ENCODE results near the gene IRF7. TPM values are rescaled to one million over a fixed set of nuclear protein-coding genes. Genes with fewer than 3 reads are reported as not detected.
A peak's percentile ranks its signal among the peaks of the same experiment; 100 is the strongest.

The IRF7 gene
- total and polyA plus RNA-seq, 2 donors from 2014 or later = 21.5 to 36.7 TPM

GRCh38 chr11:565921-566509 lies 49.7 kb downstream of the IRF7 start:
- peak in 1 of 5 donors; percentile 75 for DNase-seq
- H3K4me1 ChIP-seq (ENCODE audit: control insufficient read depth in 2 of 3, insufficient read depth in 2 of 3, low read depth in 1 of 3, low read length in 3 of 3) = peaks cover 0 to 36% (median 5%) of the 10 kb centered on the region in 3 donors
- TF ChIP-seq, protein P1, sequence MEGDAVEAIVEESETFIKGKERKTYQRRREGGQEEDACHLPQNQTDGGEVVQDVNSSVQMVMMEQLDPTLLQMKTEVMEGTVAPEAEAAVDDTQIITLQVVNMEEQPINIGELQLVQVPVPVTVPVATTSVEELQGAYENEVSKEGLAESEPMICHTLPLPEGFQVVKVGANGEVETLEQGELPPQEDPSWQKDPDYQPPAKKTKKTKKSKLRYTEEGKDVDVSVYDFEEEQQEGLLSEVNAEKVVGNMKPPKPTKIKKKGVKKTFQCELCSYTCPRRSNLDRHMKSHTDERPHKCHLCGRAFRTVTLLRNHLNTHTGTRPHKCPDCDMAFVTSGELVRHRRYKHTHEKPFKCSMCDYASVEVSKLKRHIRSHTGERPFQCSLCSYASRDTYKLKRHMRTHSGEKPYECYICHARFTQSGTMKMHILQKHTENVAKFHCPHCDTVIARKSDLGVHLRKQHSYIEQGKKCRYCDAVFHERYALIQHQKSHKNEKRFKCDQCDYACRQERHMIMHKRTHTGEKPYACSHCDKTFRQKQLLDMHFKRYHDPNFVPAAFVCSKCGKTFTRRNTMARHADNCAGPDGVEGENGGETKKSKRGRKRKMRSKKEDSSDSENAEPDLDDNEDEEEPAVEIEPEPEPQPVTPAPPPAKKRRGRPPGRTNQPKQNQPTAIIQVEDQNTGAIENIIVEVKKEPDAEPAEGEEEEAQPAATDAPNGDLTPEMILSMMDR (IDR thresholded peaks at IDR 0.05; ENCODE audit: borderline replicate concordance, extremely low read depth, insufficient read depth) = no peak
- H3K9me3 ChIP-seq (ENCODE audit: control insufficient read depth in 2 of 3, insufficient read depth in 1 of 3, low read length in 3 of 3) = no peaks in the 10 kb centered on the region
- peaks cover 0 to 4% (median 0%) of the 10 kb centered on the region in 3 donors for H3K36me3 ChIP-seq (ENCODE audit: control insufficient read depth in 2 of 3, insufficient read depth in 3 of 3, low read length in 3 of 3)
- peak overlapping the region in 1 of 2 donors; percentile 22 for H3K27ac ChIP-seq (ENCODE audit: low read depth in 2 of 2, low read length in 2 of 2)
- H3K4me3 ChIP-seq (ENCODE audit: low read length in 3 of 3) = no peak overlapping the region
- intact Hi-C loops (cut with DNase I) = no loop called here
- no peaks in the 10 kb centered on the region for H3K27me3 ChIP-seq (ENCODE audit: control insufficient read depth, insufficient read depth, low read length)
- peak overlapping the region in 1 of 3 donors; percentile 34 for H3K9ac ChIP-seq (ENCODE audit: low read length in 3 of 3)
- no peak for FAIRE-seq

DNA sequence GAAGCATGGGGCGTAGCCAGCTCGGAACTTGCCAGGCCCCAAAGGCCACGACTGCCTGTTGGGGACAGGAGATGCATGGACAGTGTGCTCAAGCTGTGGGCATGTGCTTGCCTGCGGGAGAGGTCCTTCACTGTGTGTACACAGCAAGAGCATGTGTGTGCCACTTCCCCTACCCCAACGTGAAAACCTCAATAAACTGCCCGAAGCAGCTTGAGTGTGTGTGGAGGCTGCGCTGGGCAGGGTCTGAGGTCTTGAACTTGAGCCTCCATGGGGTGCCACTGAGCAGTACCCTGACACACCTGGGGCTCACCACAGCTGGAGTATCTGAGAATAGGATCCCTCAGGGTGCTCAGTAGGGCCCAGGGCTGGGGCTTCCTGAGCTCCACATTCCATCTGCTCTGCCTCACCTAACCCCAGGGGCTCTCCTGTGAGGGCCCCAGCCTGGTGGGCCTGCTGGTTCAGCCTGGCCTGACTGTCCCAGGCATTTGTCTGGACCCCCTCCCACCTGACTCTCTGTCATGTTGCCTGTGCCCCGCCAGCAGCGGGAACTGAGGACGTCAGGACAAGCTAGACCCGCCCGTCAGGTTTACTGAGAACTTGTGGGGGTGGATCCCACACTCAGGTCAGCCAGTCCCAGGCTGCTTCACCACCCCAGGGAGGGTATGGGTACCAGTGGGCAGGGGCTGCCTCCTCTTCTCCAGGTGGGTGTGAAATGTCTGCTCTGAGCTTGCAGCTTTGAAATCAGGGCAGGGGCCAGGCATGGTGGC lies 51.8 kb downstream of the IRF7 start:
- no peak overlapping the region for H3K27ac ChIP-seq (ENCODE audit: low read depth in 2 of 2, low read length in 2 of 2)
- intact Hi-C loops (cut with DNase I) = no loop called here
- TF ChIP-seq, protein P1 (IDR thresholded peaks at IDR 0.05; ENCODE audit: borderline replicate concordance, extremely low read depth, insufficient read depth) = no peak
- H3K27me3 ChIP-seq (ENCODE audit: control insufficient read depth, insufficient read depth, low read length) = no peaks in the 10 kb centered on the region
- no peaks in the 10 kb centered on the region for H3K9me3 ChIP-seq (ENCODE audit: control insufficient read depth in 2 of 3, insufficient read depth in 1 of 3, low read length in 3 of 3)
- H3K4me1 ChIP-seq (ENCODE audit: control insufficient read depth in 2 of 3, insufficient read depth in 2 of 3, low read depth in 1 of 3, low read length in 3 of 3) = peaks cover 0 to 42% (median 9%) of the 10 kb centered on the region in 3 donors
- DNase-seq (peak in 1 of 5 donors; percentile 65), FAIRE-seq (no peak)
- no peak overlapping the region for H3K4me3 ChIP-seq (ENCODE audit: low read length in 3 of 3)
- H3K9ac ChIP-seq (ENCODE audit: low read length in 3 of 3) = no peak overlapping the region
- peaks cover 0 to 4% (median 0%) of the 10 kb centered on the region in 3 donors for H3K36me3 ChIP-seq (ENCODE audit: control insufficient read depth in 2 of 3, insufficient read depth in 3 of 3, low read length in 3 of 3)

DNA sequence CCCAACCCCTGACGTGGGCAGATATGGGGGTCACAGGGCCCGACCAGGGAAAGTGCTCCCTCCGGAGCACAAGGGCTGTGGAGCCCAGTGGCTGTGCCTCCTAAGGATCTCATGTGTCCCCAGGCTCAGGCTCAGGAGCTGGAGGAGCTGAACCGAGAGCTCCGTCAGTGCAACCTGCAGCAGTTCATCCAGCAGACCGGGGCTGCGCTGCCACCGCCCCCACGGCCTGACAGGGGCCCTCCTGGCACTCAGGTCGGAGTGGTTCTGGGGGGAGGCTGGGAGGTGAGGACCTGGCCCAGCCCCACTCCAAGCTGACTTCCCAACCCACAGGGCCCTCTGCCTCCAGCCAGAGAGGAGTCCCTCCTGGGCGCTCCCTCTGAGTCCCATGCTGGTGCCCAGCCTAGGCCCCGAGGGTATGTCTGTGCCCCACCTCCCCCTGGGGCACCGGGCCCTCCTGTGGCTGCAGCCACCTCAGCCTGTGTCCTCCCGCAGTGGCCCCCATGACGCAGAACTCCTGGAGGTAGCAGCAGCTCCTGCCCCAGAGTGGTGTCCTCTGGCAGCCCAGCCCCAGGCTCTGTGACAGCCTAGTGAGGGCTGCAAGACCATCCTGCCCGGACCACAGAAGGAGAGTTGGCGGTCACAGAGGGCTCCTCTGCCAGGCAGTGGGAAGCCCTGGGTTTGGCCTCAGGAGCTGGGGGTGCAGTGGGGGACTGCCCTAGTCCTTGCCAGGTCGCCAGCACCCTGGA lies 52.5 kb downstream of the IRF7 start:
- intact Hi-C loops (cut with DNase I) = no loop called here
- no peak overlapping the region for H3K27ac ChIP-seq (ENCODE audit: low read depth in 2 of 2, low read length in 2 of 2)
- H3K4me3 ChIP-seq (ENCODE audit: low read length in 3 of 3) = no peak overlapping the region
- FAIRE-seq (no peak), DNase-seq (peak in 1 of 5 donors; percentile 70)
- TF ChIP-seq, protein P1 (IDR thresholded peaks at IDR 0.05; ENCODE audit: borderline replicate concordance, extremely low read depth, insufficient read depth) = no peak
- no peak overlapping the region for H3K9ac ChIP-seq (ENCODE audit: low read length in 3 of 3)
- H3K4me1 ChIP-seq (ENCODE audit: control insufficient read depth in 2 of 3, insufficient read depth in 2 of 3, low read depth in 1 of 3, low read length in 3 of 3) = peaks cover 0 to 43% (median 8%) of the 10 kb centered on the region in 3 donors
- peaks cover 0 to 4% (median 0%) of the 10 kb centered on the region in 3 donors for H3K36me3 ChIP-seq (ENCODE audit: control insufficient read depth in 2 of 3, insufficient read depth in 3 of 3, low read length in 3 of 3)
- H3K9me3 ChIP-seq (ENCODE audit: control insufficient read depth in 2 of 3, insufficient read depth in 1 of 3, low read length in 3 of 3) = no peaks in the 10 kb centered on the region
- H3K27me3 ChIP-seq (ENCODE audit: control insufficient read depth, insufficient read depth, low read length) = no peaks in the 10 kb centered on the region

Small RNAs within 50 kb of the gene (microRNA-seq; reads per million reads assigned to microRNA genes)
- gene MIR210 = 118 reads per million, percentile 54 among the genes with 10 or more reads in this experiment

Other genes with a start within 250 kb of the IRF7 start
- gene B4GALNT4, start 246.5 kb downstream of the IRF7 start, total RNA-seq = 1.4 TPM
- 0.82 TPM for gene B4GALNT4, start 246.5 kb downstream of the IRF7 start, polyA plus RNA-seq (ENCODE audit: insufficient read depth, low read depth, low replicate concordance)
- gene PKP3, start 221.7 kb downstream of the IRF7 start, total RNA-seq = 3.6 TPM
- 1.9 TPM for gene PKP3, start 221.7 kb downstream of the IRF7 start, polyA plus RNA-seq (ENCODE audit: insufficient read depth, low read depth, low replicate concordance)
- gene SIGIRR, start 201.0 kb downstream of the IRF7 start, total RNA-seq = 89.1 TPM
- gene SIGIRR, start 201.0 kb downstream of the IRF7 start, polyA plus RNA-seq (ENCODE audit: insufficient read depth, low read depth, low replicate concordance) = 181 TPM
- gene ANO9, start 173.9 kb downstream of the IRF7 start, total RNA-seq = 21.8 TPM
- gene ANO9, start 173.9 kb downstream of the IRF7 start, polyA plus RNA-seq (ENCODE audit: insufficient read depth, low read depth, low replicate concordance) = 11.3 TPM
- 28.5 TPM for gene PTDSS2, start 165.7 kb downstream of the IRF7 start, total RNA-seq
- gene PTDSS2, start 165.7 kb downstream of the IRF7 start, polyA plus RNA-seq (ENCODE audit: insufficient read depth, low read depth, low replicate concordance) = 37.7 TPM
- 191 TPM for gene RNH1, start 108.7 kb downstream of the IRF7 start, total RNA-seq
- gene RNH1, start 108.7 kb downstream of the IRF7 start, polyA plus RNA-seq (ENCODE audit: insufficient read depth, low read depth, low replicate concordance) = 171 TPM
- 66.1 TPM for gene HRAS, start 80.4 kb downstream of the IRF7 start, total RNA-seq
- 100 TPM for gene HRAS, start 80.4 kb downstream of the IRF7 start, polyA plus RNA-seq (ENCODE audit: insufficient read depth, low read depth, low replicate concordance)
- 7.7 TPM for gene LRRC56, start 78.4 kb downstream of the IRF7 start, total RNA-seq
- gene LRRC56, start 78.4 kb downstream of the IRF7 start, polyA plus RNA-seq (ENCODE audit: insufficient read depth, low read depth, low replicate concordance) = 1.2 TPM
- 8.0 TPM for gene LMNTD2, start 55.2 kb downstream of the IRF7 start, total RNA-seq
- gene LMNTD2, start 55.2 kb downstream of the IRF7 start, polyA plus RNA-seq (ENCODE audit: insufficient read depth, low read depth, low replicate concordance) = 6.2 TPM
- 106 TPM for gene RASSF7, start 55.0 kb downstream of the IRF7 start, total RNA-seq
- gene RASSF7, start 55.0 kb downstream of the IRF7 start, polyA plus RNA-seq (ENCODE audit: insufficient read depth, low read depth, low replicate concordance) = 108 TPM
- 30.9 TPM for gene PHRF1, start 39.5 kb downstream of the IRF7 start, total RNA-seq
- gene PHRF1, start 39.5 kb downstream of the IRF7 start, polyA plus RNA-seq (ENCODE audit: insufficient read depth, low read depth, low replicate concordance) = 7.5 TPM
- 7.0 TPM for gene CDHR5, start 9.0 kb upstream of the IRF7 start, total RNA-seq
- gene CDHR5, start 9.0 kb upstream of the IRF7 start, polyA plus RNA-seq (ENCODE audit: insufficient read depth, low read depth, low replicate concordance) = 45.6 TPM
- not detected for gene SCT, start 11.2 kb upstream of the IRF7 start, total RNA-seq
- gene SCT, start 11.2 kb upstream of the IRF7 start, polyA plus RNA-seq (ENCODE audit: insufficient read depth, low read depth, low replicate concordance) = not detected
- gene DRD4, start 21.3 kb upstream of the IRF7 start, total RNA-seq = 1.1 TPM
- 0.47 TPM for gene DRD4, start 21.3 kb upstream of the IRF7 start, polyA plus RNA-seq (ENCODE audit: insufficient read depth, low read depth, low replicate concordance)
- gene DEAF1, start 79.3 kb upstream of the IRF7 start, total RNA-seq = 54.5 TPM
- 30.2 TPM for gene DEAF1, start 79.3 kb upstream of the IRF7 start, polyA plus RNA-seq (ENCODE audit: insufficient read depth, low read depth, low replicate concordance)
- gene TMEM80, start 79.9 kb upstream of the IRF7 start, total RNA-seq = 38.6 TPM
- 36.2 TPM for gene TMEM80, start 79.9 kb upstream of the IRF7 start, polyA plus RNA-seq (ENCODE audit: insufficient read depth, low read depth, low replicate concordance)
- 287 TPM for gene EPS8L2, start 90.3 kb upstream of the IRF7 start, total RNA-seq
- 199 TPM for gene EPS8L2, start 90.3 kb upstream of the IRF7 start, polyA plus RNA-seq (ENCODE audit: insufficient read depth, low read depth, low replicate concordance)
- gene TALDO1, start 131.5 kb upstream of the IRF7 start, total RNA-seq = 175 TPM
- gene TALDO1, start 131.5 kb upstream of the IRF7 start, polyA plus RNA-seq (ENCODE audit: insufficient read depth, low read depth, low replicate concordance) = 312 TPM
- gene GATD1, start 161.5 kb upstream of the IRF7 start, total RNA-seq = 66.2 TPM
- 38.3 TPM for gene GATD1, start 161.5 kb upstream of the IRF7 start, polyA plus RNA-seq (ENCODE audit: insufficient read depth, low read depth, low replicate concordance)
- 0.16 TPM for gene CEND1, start 174.1 kb upstream of the IRF7 start, total RNA-seq
- 3.6 TPM for gene CEND1, start 174.1 kb upstream of the IRF7 start, polyA plus RNA-seq (ENCODE audit: insufficient read depth, low read depth, low replicate concordance)
- gene SLC25A22, start 182.3 kb upstream of the IRF7 start, total RNA-seq = 17.8 TPM
- gene SLC25A22, start 182.3 kb upstream of the IRF7 start, polyA plus RNA-seq (ENCODE audit: insufficient read depth, low read depth, low replicate concordance) = 14.3 TPM
- gene PIDD1, start 189.3 kb upstream of the IRF7 start, total RNA-seq = 16.5 TPM
- 9.1 TPM for gene PIDD1, start 189.3 kb upstream of the IRF7 start, polyA plus RNA-seq (ENCODE audit: insufficient read depth, low read depth, low replicate concordance)
- 1,544 TPM for gene RPLP2, start 194.0 kb upstream of the IRF7 start, total RNA-seq
- gene RPLP2, start 194.0 kb upstream of the IRF7 start, polyA plus RNA-seq (ENCODE audit: insufficient read depth, low read depth, low replicate concordance) = 1,997 TPM
- 173 TPM for gene PNPLA2, start 203.0 kb upstream of the IRF7 start, total RNA-seq
- 67.9 TPM for gene PNPLA2, start 203.0 kb upstream of the IRF7 start, polyA plus RNA-seq (ENCODE audit: insufficient read depth, low read depth, low replicate concordance)
- gene CRACR2B, start 212.0 kb upstream of the IRF7 start, total RNA-seq = 22.6 TPM
- gene CRACR2B, start 212.0 kb upstream of the IRF7 start, polyA plus RNA-seq (ENCODE audit: insufficient read depth, low read depth, low replicate concordance) = 16.5 TPM
- gene CD151, start 217.0 kb upstream of the IRF7 start, total RNA-seq = 476 TPM
- 379 TPM for gene CD151, start 217.0 kb upstream of the IRF7 start, polyA plus RNA-seq (ENCODE audit: insufficient read depth, low read depth, low replicate concordance)
- gene POLR2L, start 226.6 kb upstream of the IRF7 start, total RNA-seq = 107 TPM
- gene POLR2L, start 226.6 kb upstream of the IRF7 start, polyA plus RNA-seq (ENCODE audit: insufficient read depth, low read depth, low replicate concordance) = 376 TPM
- 104 TPM for gene TSPAN4, start 226.9 kb upstream of the IRF7 start, total RNA-seq
- 81.2 TPM for gene TSPAN4, start 226.9 kb upstream of the IRF7 start, polyA plus RNA-seq (ENCODE audit: insufficient read depth, low read depth, low replicate concordance)

Measured in kidney (tissue), 14 donors.